GM12878 (cell line): Measurements from ENCODE around the gene OR2T6. TPM values are rescaled to one million over a fixed set of nuclear protein-coding genes. Genes with fewer than 3 reads are reported as not detected.
A peak's percentile ranks its signal among the peaks of the same experiment; 100 is the strongest.

Source experiments
- ATAC-seq: fragments of 200-7000 bp; cut with Tn5 transposase; 3 replicates; pipeline ENCODE4 v1.9.1; 2020; ENCODE audit warnings: mild to moderate bottlenecking, moderate library complexity
- BruUV-seq: library from RNA; stranded (reverse); fragments of 400-500 nt; replicated peaks from 2 replicates; lab custom pipeline; 2021; lab: Mats Ljungman, UMichigan
- CTCF ChIA-PET: fragments of 300-600 bp; sonication (Branson Sonifier 250); formaldehyde crosslinking; extraction: SDS; loops from one replicate; lab custom pipeline; 2021; ENCODE audit warnings: inconsistent platforms; lab: Yijun Ruan, JAX
- POLR2A ChIA-PET: fragments of 350-600 bp; formaldehyde crosslinking; extraction: SDS; loops from one replicate; lab custom pipeline; 2021; ENCODE audit warnings: inconsistent platforms; lab: Charles Lee
- RAD21 ChIA-PET: fragments of 300-600 bp; sonication (Branson Sonifier 250); formaldehyde crosslinking; loops from one replicate; lab custom pipeline; 2023; ENCODE audit warnings: antibody characterized with exemption; ENCODE audit not compliant: unreplicated experiment; lab: Charles Lee
- SMC1A ChIA-PET: fragments of 300-600 bp; sonication (Branson Sonifier 250); formaldehyde crosslinking; loops from one replicate; lab custom pipeline; 2023; ENCODE audit not compliant: unreplicated experiment, uncharacterized antibody; lab: Charles Lee
- DNase-seq: peaks from one replicate; pipeline ENCODE4 v3.0.0-alpha.2; 2011; ENCODE audit warnings: low read depth, low spot score
- FAIRE-seq: peaks from 3 replicates; lab custom pipeline; 2011; peaks lifted over from hg19 to GRCh38; lab: Jason Lieb, UNC
- H2AFZ ChIP-seq: 2 replicates; pipeline ENCODE4 v1.6.0; 2011; ENCODE audit warnings: low read depth, low read length, control low read depth; ENCODE audit not compliant: control insufficient read depth
- H3K27ac ChIP-seq: 2 replicates; pipeline ENCODE4 v1.5.1; 2011; ENCODE audit warnings: control low read depth; ENCODE audit not compliant: control insufficient read depth, insufficient read depth
- H3K27me3 ChIP-seq, 2 experiments: replicated peaks in 1 of 2; 2 replicates each; pipeline versions ENCODE4 v1.6.0 to v1.6.1; 2011; ENCODE audit warnings: low read length in 1 of 2; ENCODE audit not compliant: control insufficient read depth in 2 of 2, insufficient read depth in 2 of 2
- H3K36me3 ChIP-seq, 2 experiments: 2 replicates each; pipeline ENCODE4 v1.5.1; 2011; ENCODE audit warnings: low read length in 1 of 2; ENCODE audit not compliant: control insufficient read depth in 2 of 2, insufficient read depth in 2 of 2
- H3K4me1 ChIP-seq: 2 replicates; pipeline ENCODE4 v1.6.1; 2011; ENCODE audit warnings: mild to moderate bottlenecking, low read length, moderate library complexity, mixed read lengths; ENCODE audit not compliant: control insufficient read depth, insufficient read depth
- H3K4me2 ChIP-seq: 2 replicates; pipeline ENCODE4 v1.6.0; 2011; ENCODE audit warnings: control low read depth; ENCODE audit not compliant: control insufficient read depth, insufficient read depth
- H3K4me3 ChIP-seq: fragments of 200-600 bp; sonication (generic); 2 replicates; pipeline ENCODE4 v1.5.1; 2016
- H3K79me2 ChIP-seq: 2 replicates; pipeline ENCODE4 v1.6.0; 2011; ENCODE audit warnings: low read length; ENCODE audit not compliant: control insufficient read depth, insufficient read depth
- H3K9ac ChIP-seq: 2 replicates; pipeline ENCODE4 v1.8.0; 2011; ENCODE audit warnings: low read length, control low read depth, mixed read lengths; ENCODE audit not compliant: control insufficient read depth, insufficient read depth
- H3K9me3 ChIP-seq: replicated peaks from 3 replicates; pipeline ENCODE4 v1.5.1; 2011; ENCODE audit warnings: mild to moderate bottlenecking, low read length; ENCODE audit not compliant: control insufficient read depth, insufficient read depth
- H4K20me1 ChIP-seq: 2 replicates; pipeline ENCODE4 v1.6.0; 2011; ENCODE audit not compliant: control insufficient read depth, insufficient read depth
- BCL11A ChIP-seq: IDR thresholded peaks from 2 replicates; pipeline ENCODE4 v1.6.1; 2011; ENCODE audit warnings: low read depth, low read length
- CEBPB ChIP-seq, 2 experiments: fragments of 150-350 bp in 1 of 2; IDR thresholded peaks; 2 replicates each; pipeline ENCODE4 v1.6.1; 2012 to 2014; ENCODE audit warnings: low read depth in 2 of 2, low read length in 2 of 2, borderline replicate concordance in 1 of 2, inconsistent platforms in 1 of 2
- FOXM1 ChIP-seq: IDR thresholded peaks from 2 replicates; pipeline ENCODE4 v1.6.1; 2012; ENCODE audit warnings: low read depth, mild to moderate bottlenecking, inconsistent platforms, low read length, moderate library complexity
- GABPA ChIP-seq: IDR thresholded peaks from 2 replicates; pipeline ENCODE4 v1.6.1; 2014; ENCODE audit warnings: antibody characterized with exemption, low read depth, mild to moderate bottlenecking, inconsistent platforms
- HDGF ChIP-seq: fragments of 450-650 bp; IDR thresholded peaks from 2 replicates; pipeline ENCODE4 v1.6.1; 2016; ENCODE audit warnings: antibody characterized with exemption
- IKZF2 ChIP-seq, 2 experiments: fragments of 450-650 bp; IDR thresholded peaks; 2 replicates each; pipeline ENCODE4 v1.6.1; 2017; ENCODE audit warnings: mild to moderate bottlenecking in 2 of 2, moderate library complexity in 2 of 2
- KAT2A ChIP-seq: conservative IDR thresholded peaks from 2 replicates; pipeline ENCODE4 v1.6.1; 2011; ENCODE audit warnings: low read depth, low read length; ENCODE audit not compliant: control insufficient read depth
- KDM1A ChIP-seq: fragments of 200-600 bp; sonication (generic); IDR thresholded peaks from 2 replicates; pipeline ENCODE4 v1.6.1; 2016; ENCODE audit warnings: borderline replicate concordance
- MYB ChIP-seq: fragments of 150-350 bp; IDR thresholded peaks from 2 replicates; pipeline ENCODE4 v1.6.1; 2014; ENCODE audit warnings: mild to moderate bottlenecking, low read depth, low read length, borderline replicate concordance
- MYC ChIP-seq: IDR thresholded peaks from 2 replicates; pipeline ENCODE4 v1.6.1; 2011; ENCODE audit warnings: mild to moderate bottlenecking, low read length, moderate library complexity, inconsistent platforms; ENCODE audit not compliant: insufficient read depth, insufficient replicate concordance, insufficient read length, severe bottlenecking
- NFIC ChIP-seq: IDR thresholded peaks from 2 replicates; pipeline ENCODE4 v1.6.1; 2012; ENCODE audit warnings: low read depth, mild to moderate bottlenecking, inconsistent platforms, low read length, moderate library complexity
- ZZZ3 ChIP-seq: IDR thresholded peaks from 2 replicates; pipeline ENCODE4 v1.6.1; 2011; ENCODE audit warnings: low read depth; ENCODE audit not compliant: control insufficient read depth, insufficient read length
- WGBS: methylation state at CpG from one replicate; pipeline ENCODE4 v1.1.6; 2016; ENCODE audit warnings: low lambda C conversion rate; ENCODE audit not compliant: insufficient replicate concordance, insufficient coverage; ENCODE audit errors: missing lambda C conversion rate; 5-methylcytosine and 5-hydroxymethylcytosine counted together
- in situ Hi-C: fragments of 300-500 bp; cut with MboI; formaldehyde crosslinking; loops from 9 replicates; pipeline ENCODE4 v1.14.3; 2018; ENCODE audit warnings: mixed read lengths
- intact Hi-C: fragments of 100-400 bp; cut with micrococcal nuclease; formaldehyde crosslinking; loops from one replicate; pipeline ENCODE4 v1.14.2; 2022; ENCODE audit not compliant: unreplicated experiment
- polyA plus RNA-seq, 11 experiments: library from polyadenylated mRNA; depleted of rRNA in 4 of 11; unstranded in 6 of 11; stranded (reverse) in 5 of 11; fragments of >200 nt; fragmentation: Nextera tagmentation in 4 of 11; fragmentation: Illumina TruSeq in 1 of 11; extraction: Ambion mirVana in 4 of 11; extraction: Trizol in 1 of 11; gene quantifications; 1 replicate in 1 of 11; 2 replicates in 10 of 11; pipeline versions ENCODE4 v1.2.1 to v1.2.3, GENCODE V29; 2011 to 2016; ENCODE audit warnings: inconsistent platforms in 2 of 11, missing spikeins in 2 of 11, low read depth in 1 of 11
- total RNA-seq, 4 experiments: library from RNA; depleted of rRNA in 3 of 4; stranded (reverse); fragments of >200 nt in 3 of 4; fragmentation: Illumina TruSeq in 1 of 4; extraction: Trizol in 1 of 4; gene quantifications; 2 replicates each; pipeline versions ENCODE4 v1.2.1 to v1.2.3, GENCODE V29; 2013 to 2021
- TF ChIP-seq, protein P1 (sequence below): IDR thresholded peaks from 2 replicates; pipeline ENCODE4 v1.6.1; 2011; ENCODE audit warnings: low read depth, mild to moderate bottlenecking, low read length, moderate library complexity, borderline replicate concordance; ENCODE audit errors: extremely low read depth
- TF ChIP-seq, protein P2 (sequence below): fragments of 450-650 bp; IDR thresholded peaks from 2 replicates; pipeline ENCODE4 v1.6.1; 2018; ENCODE audit warnings: mild to moderate bottlenecking, low read depth, moderate library complexity; ENCODE audit not compliant: partially characterized antibody
- TF ChIP-seq, protein P3 (sequence below): fragments of 450-650 bp; IDR thresholded peaks from 2 replicates; pipeline ENCODE4 v1.6.1; 2017; ENCODE audit warnings: mild to moderate bottlenecking, moderate library complexity

Gene OR2T6
- total and polyA plus RNA-seq, 10 of the 15 experiments (the other 5 are each of a cell fraction or from before 2014, with no cell fraction given) = not detected

DNA sequence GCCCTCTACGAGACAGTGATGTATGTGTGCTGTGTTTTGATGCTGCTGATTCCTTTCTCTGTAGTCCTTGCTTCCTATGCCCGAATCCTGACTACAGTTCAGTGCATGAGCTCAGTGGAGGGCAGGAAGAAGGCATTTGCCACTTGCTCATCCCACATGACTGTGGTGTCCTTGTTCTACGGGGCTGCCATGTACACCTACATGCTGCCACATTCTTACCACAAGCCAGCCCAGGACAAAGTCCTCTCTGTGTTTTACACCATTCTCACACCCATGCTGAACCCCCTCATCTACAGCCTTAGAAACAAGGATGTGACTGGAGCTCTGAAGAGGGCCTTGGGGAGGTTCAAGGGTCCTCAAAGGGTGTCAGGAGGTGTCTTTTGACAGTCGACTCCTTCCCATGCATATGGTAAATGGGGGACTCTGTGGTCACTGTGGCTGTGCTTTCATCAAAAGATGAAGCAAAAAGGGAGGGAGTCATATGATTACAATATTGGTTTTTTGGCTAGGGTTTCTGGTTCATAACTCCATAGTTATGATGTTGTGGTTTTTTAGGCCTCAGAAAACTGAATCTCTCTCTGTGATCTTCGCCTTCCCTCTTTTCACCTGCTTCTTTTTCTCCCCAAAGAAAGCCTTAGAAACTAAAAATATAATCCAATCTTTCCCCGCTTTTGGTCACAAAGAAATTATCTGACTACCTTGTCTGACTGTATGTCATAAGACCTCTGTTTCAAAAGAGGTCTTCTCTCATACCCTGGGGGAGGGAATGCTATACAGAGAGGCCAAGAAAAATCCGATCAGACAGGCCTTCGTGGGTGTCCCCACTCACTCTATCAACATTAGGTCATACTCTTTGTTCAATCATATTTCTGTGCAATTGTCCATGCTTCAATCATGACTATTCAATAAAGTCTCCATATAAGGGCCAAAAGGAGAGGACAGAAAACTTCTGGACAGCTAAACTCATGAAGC, 31.5 kb downstream of the OR2T6 start (continued):
- TF ChIP-seq, protein P1, sequence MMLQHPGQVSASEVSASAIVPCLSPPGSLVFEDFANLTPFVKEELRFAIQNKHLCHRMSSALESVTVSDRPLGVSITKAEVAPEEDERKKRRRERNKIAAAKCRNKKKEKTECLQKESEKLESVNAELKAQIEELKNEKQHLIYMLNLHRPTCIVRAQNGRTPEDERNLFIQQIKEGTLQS = no peak
- TF ChIP-seq MYC (no peak), KDM1A (no peak), CEBPB (IDR thresholded peaks at IDR 0.05; ENCODE audit: borderline replicate concordance in 1 of 2, low read depth in 2 of 2, low read length in 2 of 2) (no peak), MYB (no peak), ZZZ3 (no peak)

DNA sequence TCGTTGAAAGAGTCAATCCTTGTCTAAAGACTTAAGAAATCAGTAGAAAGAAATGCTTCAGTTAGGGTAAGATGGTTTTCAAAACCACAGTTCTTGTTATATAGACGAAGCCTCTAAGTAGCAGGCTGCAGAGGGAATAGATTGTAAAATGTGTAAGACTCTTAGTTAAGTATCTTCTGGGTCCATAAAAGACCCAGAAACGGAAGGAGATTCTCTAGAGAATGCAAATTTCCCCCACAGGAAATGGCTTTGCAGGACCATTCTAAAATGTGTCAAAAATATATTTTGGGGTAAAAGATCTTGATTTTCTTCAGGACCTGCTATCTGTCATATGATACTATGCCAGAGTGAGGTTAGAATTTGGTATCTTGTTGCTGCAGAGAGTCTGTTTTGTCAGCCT, 40.7 kb downstream of the OR2T6 start:
- Histone ChIP-seq H3K4me1 (no peaks in the 10 kb centered on the region; the same call in 1 of the 2 replicates), H3K27me3 (no peaks in the 10 kb centered on the region), H3K4me2 (no peak overlapping the region)
- ChIA-PET SMC1A (no interaction called here), CTCF (no interaction called here)
- intact Hi-C loops = no loop called here
- FAIRE-seq = peak; percentile 47
- TF ChIP-seq FOXM1 = no peak
- TF ChIP-seq KAT2A = no peak
- TF ChIP-seq, protein P2, sequence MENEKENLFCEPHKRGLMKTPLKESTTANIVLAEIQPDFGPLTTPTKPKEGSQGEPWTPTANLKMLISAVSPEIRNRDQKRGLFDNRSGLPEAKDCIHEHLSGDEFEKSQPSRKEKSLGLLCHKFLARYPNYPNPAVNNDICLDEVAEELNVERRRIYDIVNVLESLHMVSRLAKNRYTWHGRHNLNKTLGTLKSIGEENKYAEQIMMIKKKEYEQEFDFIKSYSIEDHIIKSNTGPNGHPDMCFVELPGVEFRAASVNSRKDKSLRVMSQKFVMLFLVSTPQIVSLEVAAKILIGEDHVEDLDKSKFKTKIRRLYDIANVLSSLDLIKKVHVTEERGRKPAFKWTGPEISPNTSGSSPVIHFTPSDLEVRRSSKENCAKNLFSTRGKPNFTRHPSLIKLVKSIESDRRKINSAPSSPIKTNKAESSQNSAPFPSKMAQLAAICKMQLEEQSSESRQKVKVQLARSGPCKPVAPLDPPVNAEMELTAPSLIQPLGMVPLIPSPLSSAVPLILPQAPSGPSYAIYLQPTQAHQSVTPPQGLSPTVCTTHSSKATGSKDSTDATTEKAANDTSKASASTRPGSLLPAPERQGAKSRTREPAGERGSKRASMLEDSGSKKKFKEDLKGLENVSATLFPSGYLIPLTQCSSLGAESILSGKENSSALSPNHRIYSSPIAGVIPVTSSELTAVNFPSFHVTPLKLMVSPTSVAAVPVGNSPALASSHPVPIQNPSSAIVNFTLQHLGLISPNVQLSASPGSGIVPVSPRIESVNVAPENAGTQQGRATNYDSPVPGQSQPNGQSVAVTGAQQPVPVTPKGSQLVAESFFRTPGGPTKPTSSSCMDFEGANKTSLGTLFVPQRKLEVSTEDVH = no peak
- TF ChIP-seq, protein P3, sequence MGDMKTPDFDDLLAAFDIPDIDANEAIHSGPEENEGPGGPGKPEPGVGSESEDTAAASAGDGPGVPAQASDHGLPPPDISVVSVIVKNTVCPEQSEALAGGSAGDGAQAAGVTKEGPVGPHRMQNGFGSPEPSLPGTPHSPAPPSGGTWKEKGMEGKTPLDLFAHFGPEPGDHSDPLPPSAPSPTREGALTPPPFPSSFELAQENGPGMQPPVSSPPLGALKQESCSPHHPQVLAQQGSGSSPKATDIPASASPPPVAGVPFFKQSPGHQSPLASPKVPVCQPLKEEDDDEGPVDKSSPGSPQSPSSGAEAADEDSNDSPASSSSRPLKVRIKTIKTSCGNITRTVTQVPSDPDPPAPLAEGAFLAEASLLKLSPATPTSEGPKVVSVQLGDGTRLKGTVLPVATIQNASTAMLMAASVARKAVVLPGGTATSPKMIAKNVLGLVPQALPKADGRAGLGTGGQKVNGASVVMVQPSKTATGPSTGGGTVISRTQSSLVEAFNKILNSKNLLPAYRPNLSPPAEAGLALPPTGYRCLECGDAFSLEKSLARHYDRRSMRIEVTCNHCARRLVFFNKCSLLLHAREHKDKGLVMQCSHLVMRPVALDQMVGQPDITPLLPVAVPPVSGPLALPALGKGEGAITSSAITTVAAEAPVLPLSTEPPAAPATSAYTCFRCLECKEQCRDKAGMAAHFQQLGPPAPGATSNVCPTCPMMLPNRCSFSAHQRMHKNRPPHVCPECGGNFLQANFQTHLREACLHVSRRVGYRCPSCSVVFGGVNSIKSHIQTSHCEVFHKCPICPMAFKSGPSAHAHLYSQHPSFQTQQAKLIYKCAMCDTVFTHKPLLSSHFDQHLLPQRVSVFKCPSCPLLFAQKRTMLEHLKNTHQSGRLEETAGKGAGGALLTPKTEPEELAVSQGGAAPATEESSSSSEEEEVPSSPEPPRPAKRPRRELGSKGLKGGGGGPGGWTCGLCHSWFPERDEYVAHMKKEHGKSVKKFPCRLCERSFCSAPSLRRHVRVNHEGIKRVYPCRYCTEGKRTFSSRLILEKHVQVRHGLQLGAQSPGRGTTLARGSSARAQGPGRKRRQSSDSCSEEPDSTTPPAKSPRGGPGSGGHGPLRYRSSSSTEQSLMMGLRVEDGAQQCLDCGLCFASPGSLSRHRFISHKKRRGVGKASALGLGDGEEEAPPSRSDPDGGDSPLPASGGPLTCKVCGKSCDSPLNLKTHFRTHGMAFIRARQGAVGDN = no peak
- 0 out of 2 replicates have a peak, but pooled peaks have one; percentile 17 for TF ChIP-seq GABPA
- TF ChIP-seq HDGF = no peak
- TF ChIP-seq NFIC = no peak
- TF ChIP-seq IKZF2 (IDR thresholded peaks at IDR 0.05) = no peak
- no peak for TF ChIP-seq BCL11A
- TF ChIP-seq, all 136 proteins: peak for 1
- ATAC-seq (no peak), DNase-seq (no peak)
- Histone ChIP-seq H3K9me3 (peaks cover 17% of the 10 kb centered on the region), H2AFZ (no peak overlapping the region; the same call in 1 of the 2 replicates), H3K9ac (no peak overlapping the region), H3K27ac (no peak overlapping the region), H3K36me3 (no peaks in the 10 kb centered on the region), H4K20me1 (no peaks in the 10 kb centered on the region), H3K79me2 (no peaks in the 10 kb centered on the region), H3K4me3 (no peak overlapping the region)
- in situ Hi-C loops = no loop called here
- RAD21 ChIA-PET = no interaction called here
- 13% methylated on average over 3 of the region's 3 CpGs for WGBS
- POLR2A ChIA-PET = no interaction called here
- BruUV-seq = no TSS peak
